Astrocyte (in vitro differentiated cells and primary cell): ENCODE data around the gene SCGB1D1. TPM values are rescaled to one million over a fixed set of nuclear protein-coding genes. Genes with fewer than 3 reads are reported as not detected.

Experiments used
- DNase-seq: peaks from one replicate; pipeline ENCODE4 v3.0.0-alpha.2; 2010; ENCODE audit warnings: low read depth
- FAIRE-seq: peaks from 2 replicates; lab custom pipeline; 2011; peaks lifted over from hg19 to GRCh38; lab: Jason Lieb, UNC
- H2AFZ ChIP-seq: 2 replicates; pipeline ENCODE4 v1.6.0; 2012; ENCODE audit warnings: low read depth, low read length, inconsistent platforms
- H3K27ac ChIP-seq: 2 replicates; pipeline ENCODE4 v1.5.1; 2011; ENCODE audit warnings: low read depth, low read length, inconsistent platforms
- H3K27me3 ChIP-seq: 2 replicates; pipeline ENCODE4 v1.6.0; 2011; ENCODE audit warnings: low read length, inconsistent platforms; ENCODE audit not compliant: insufficient read depth
- H3K36me3 ChIP-seq: 2 replicates; pipeline ENCODE4 v1.5.1; 2011; ENCODE audit warnings: low read length, inconsistent platforms; ENCODE audit not compliant: insufficient read depth
- H3K4me1 ChIP-seq: 2 replicates; pipeline ENCODE4 v1.5.1; 2011; ENCODE audit warnings: low read length, inconsistent platforms; ENCODE audit not compliant: insufficient read depth
- H3K4me2 ChIP-seq: 2 replicates; pipeline ENCODE4 v1.6.0; 2012; ENCODE audit warnings: low read length, inconsistent platforms
- H3K4me3 ChIP-seq: 2 replicates; pipeline ENCODE4 v1.5.1; 2011; ENCODE audit warnings: low read depth, mild to moderate bottlenecking, low read length, inconsistent platforms; ENCODE audit not compliant: insufficient read depth
- H3K79me2 ChIP-seq: 2 replicates; pipeline ENCODE4 v1.6.0; 2012; ENCODE audit warnings: mild to moderate bottlenecking, low read length, inconsistent platforms; ENCODE audit not compliant: insufficient read depth
- H3K9ac ChIP-seq: 2 replicates; pipeline ENCODE4 v1.6.0; 2012; ENCODE audit warnings: mild to moderate bottlenecking, low read length, inconsistent platforms
- H3K9me3 ChIP-seq: 2 replicates; pipeline ENCODE4 v1.5.1; 2012; ENCODE audit warnings: low read depth, mild to moderate bottlenecking, low read length, inconsistent platforms; ENCODE audit not compliant: insufficient read depth
- H4K20me1 ChIP-seq: 2 replicates; pipeline ENCODE4 v1.6.0; 2012; ENCODE audit warnings: low read length, inconsistent platforms; ENCODE audit not compliant: insufficient read depth
- H3K27ac Mint-ChIP-seq: one replicate; pipeline ENCODE4 v1.8.0; 2021; ENCODE audit warnings: mild to moderate bottlenecking, mixed read lengths; ENCODE audit not compliant: unreplicated experiment
- H3K27me3 Mint-ChIP-seq: one replicate; pipeline ENCODE4 v1.8.0; 2021; ENCODE audit warnings: low read depth, mixed read lengths; ENCODE audit not compliant: unreplicated experiment
- H3K36me3 Mint-ChIP-seq: one replicate; pipeline ENCODE4 v1.8.0; 2021; ENCODE audit warnings: low read depth, mixed read lengths; ENCODE audit not compliant: unreplicated experiment
- H3K4me1 Mint-ChIP-seq: one replicate; pipeline ENCODE4 v1.8.0; 2021; ENCODE audit warnings: low read depth, mixed read lengths; ENCODE audit not compliant: unreplicated experiment
- H3K4me3 Mint-ChIP-seq: one replicate; pipeline ENCODE4 v1.8.0; 2021; ENCODE audit warnings: mild to moderate bottlenecking, moderate library complexity, mixed read lengths; ENCODE audit not compliant: unreplicated experiment
- H3K9me3 Mint-ChIP-seq: one replicate; pipeline ENCODE4 v1.8.0; 2021; ENCODE audit warnings: mild to moderate bottlenecking, mixed read lengths; ENCODE audit not compliant: unreplicated experiment
- EZH2 ChIP-seq: IDR thresholded peaks from 2 replicates; pipeline ENCODE4 v1.6.1; 2012; ENCODE audit warnings: mild to moderate bottlenecking, low read length, inconsistent platforms; ENCODE audit not compliant: insufficient read depth
- total RNA-seq: library from RNA; stranded (reverse); gene quantifications from 2 replicates; pipeline ENCODE4 v1.2.1, GENCODE V29; 2021
- TF ChIP-seq, protein P1 (sequence below): IDR thresholded peaks from 2 replicates; pipeline ENCODE4 v1.5.1; 2011; ENCODE audit warnings: low read depth, mild to moderate bottlenecking, inconsistent platforms, low read length, moderate library complexity; ENCODE audit not compliant: insufficient read depth

SCGB1D1 gene
- total RNA-seq, 1 donor from 2014 or later, result not detected

DNA sequence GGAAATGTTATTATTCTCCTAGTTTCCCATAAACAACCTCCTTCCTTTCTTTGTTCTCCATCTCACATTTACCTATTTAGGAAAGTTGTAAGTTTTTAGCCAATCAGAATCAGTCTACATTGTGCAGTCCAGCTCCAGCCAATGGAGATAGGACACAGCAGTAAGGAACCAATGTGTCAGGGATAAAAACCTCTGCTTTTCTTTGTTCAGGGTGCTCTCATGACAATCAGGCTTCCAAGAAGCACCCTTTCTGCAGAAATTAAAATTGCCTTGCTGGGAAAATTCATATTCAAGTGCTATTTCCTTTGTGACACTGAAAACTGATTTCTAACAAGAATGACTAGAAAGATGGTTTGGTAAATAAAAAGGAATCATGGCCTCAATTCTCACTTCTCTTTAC is 33.1 kb downstream of the SCGB1D1 start:
- Histone ChIP-seq H3K4me3 (no peak overlapping the region), H3K79me2 (no peaks in the 10 kb centered on the region), H3K9ac (no peak overlapping the region), H3K27ac (no peak overlapping the region), H3K36me3 (no peaks in the 10 kb centered on the region), H3K9me3 (peaks cover 9% of the 10 kb centered on the region), H2AFZ (no peak overlapping the region), H3K4me2 (no peak overlapping the region), H3K4me1 (no peaks in the 10 kb centered on the region), H3K27me3 (no peaks in the 10 kb centered on the region), H4K20me1 (no peaks in the 10 kb centered on the region)
- H3K9me3 Mint-ChIP-seq, result peaks cover 15% of the 10 kb centered on the region
- DNase-seq (peak; percentile 6), FAIRE-seq (no peak)
- no peak overlapping the region for H3K4me3 Mint-ChIP-seq
- no peaks in the 10 kb centered on the region for H3K4me1 Mint-ChIP-seq
- no peak overlapping the region for H3K27ac Mint-ChIP-seq
- no peaks in the 10 kb centered on the region for H3K27me3 Mint-ChIP-seq
- TF ChIP-seq EZH2, result no peak
- TF ChIP-seq, protein P1, sequence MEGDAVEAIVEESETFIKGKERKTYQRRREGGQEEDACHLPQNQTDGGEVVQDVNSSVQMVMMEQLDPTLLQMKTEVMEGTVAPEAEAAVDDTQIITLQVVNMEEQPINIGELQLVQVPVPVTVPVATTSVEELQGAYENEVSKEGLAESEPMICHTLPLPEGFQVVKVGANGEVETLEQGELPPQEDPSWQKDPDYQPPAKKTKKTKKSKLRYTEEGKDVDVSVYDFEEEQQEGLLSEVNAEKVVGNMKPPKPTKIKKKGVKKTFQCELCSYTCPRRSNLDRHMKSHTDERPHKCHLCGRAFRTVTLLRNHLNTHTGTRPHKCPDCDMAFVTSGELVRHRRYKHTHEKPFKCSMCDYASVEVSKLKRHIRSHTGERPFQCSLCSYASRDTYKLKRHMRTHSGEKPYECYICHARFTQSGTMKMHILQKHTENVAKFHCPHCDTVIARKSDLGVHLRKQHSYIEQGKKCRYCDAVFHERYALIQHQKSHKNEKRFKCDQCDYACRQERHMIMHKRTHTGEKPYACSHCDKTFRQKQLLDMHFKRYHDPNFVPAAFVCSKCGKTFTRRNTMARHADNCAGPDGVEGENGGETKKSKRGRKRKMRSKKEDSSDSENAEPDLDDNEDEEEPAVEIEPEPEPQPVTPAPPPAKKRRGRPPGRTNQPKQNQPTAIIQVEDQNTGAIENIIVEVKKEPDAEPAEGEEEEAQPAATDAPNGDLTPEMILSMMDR, result no peak
- no peaks in the 10 kb centered on the region for H3K36me3 Mint-ChIP-seq

DNA sequence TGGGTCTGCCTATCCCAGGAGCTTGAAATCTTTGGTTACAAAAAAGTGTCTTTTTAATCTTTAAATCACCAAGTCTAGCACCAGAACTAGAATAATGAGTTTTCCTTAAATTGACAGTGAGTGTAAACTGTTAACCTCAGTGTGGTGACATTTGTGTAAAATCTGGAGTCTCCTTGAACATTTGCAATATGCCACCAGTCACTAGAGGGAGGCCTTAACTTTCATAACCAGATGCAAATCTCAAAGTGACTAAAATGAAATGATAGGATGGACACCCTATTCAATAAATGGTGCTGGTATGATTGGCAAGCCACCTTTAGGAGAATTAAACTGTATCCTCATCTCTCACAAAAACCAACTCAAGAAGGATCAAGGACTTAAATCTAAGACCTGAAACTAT is 43.7 kb downstream of the SCGB1D1 start:
- Histone ChIP-seq H3K4me1 (no peaks in the 10 kb centered on the region), H2AFZ (no peak overlapping the region), H4K20me1 (no peaks in the 10 kb centered on the region), H3K27me3 (no peaks in the 10 kb centered on the region), H3K9me3 (no peaks in the 10 kb centered on the region), H3K27ac (no peak overlapping the region), H3K4me2 (no peak overlapping the region), H3K9ac (no peak overlapping the region), H3K36me3 (no peaks in the 10 kb centered on the region), H3K4me3 (no peak overlapping the region), H3K79me2 (no peaks in the 10 kb centered on the region)
- no peak overlapping the region for H3K4me3 Mint-ChIP-seq
- no peaks in the 10 kb centered on the region for H3K36me3 Mint-ChIP-seq
- H3K9me3 Mint-ChIP-seq, result peaks cover 5% of the 10 kb centered on the region
- peaks cover 3% of the 10 kb centered on the region for H3K27me3 Mint-ChIP-seq
- peaks cover 4% of the 10 kb centered on the region for H3K4me1 Mint-ChIP-seq
- no peak for TF ChIP-seq EZH2
- TF ChIP-seq, protein P1, result no peak
- DNase-seq, result no peak
- no peak overlapping the region for H3K27ac Mint-ChIP-seq
- FAIRE-seq, result no peak

DNA sequence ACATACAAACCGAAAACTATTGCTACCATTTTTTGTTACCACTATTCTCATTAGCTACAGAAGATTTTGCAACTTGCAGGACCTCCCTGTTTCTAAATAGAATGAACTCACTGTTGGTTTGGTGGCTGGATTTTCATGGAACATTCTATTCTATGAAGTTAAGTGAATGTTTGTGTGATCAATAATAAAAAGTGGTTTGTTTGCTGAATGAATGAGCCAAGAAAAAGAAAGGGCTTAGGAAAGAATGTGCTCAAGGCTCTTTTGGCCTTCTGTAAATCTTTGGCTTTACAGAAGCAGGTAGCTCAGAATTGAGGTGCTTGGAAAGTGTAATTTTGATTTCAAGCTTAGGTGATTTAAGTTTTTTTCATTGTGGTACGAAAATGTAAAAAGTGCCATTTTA is 46.2 kb downstream of the SCGB1D1 start:
- DNase-seq (no peak), FAIRE-seq (no peak)
- Histone ChIP-seq H3K36me3 (no peaks in the 10 kb centered on the region), H3K4me3 (no peak overlapping the region), H3K9ac (no peak overlapping the region), H2AFZ (no peak overlapping the region), H4K20me1 (no peaks in the 10 kb centered on the region), H3K27me3 (peaks cover 3% of the 10 kb centered on the region), H3K79me2 (no peaks in the 10 kb centered on the region), H3K4me1 (no peaks in the 10 kb centered on the region), H3K9me3 (no peaks in the 10 kb centered on the region), H3K4me2 (no peak overlapping the region), H3K27ac (no peak overlapping the region)
- Mint-ChIP-seq H3K4me1 (peaks cover 4% of the 10 kb centered on the region), H3K9me3 (peaks cover 10% of the 10 kb centered on the region), H3K27me3 (peaks cover 6% of the 10 kb centered on the region), H3K27ac (no peak overlapping the region), H3K36me3 (no peaks in the 10 kb centered on the region), H3K4me3 (no peak overlapping the region)
- TF ChIP-seq, protein P1, result no peak
- TF ChIP-seq EZH2, result no peak
